Smooth muscle cell (in vitro differentiated cells): ENCODE data around the gene SLC4A4. TPM values are rescaled to one million over a fixed set of nuclear protein-coding genes. Genes with fewer than 3 reads are reported as not detected.

Experiments used
- DNase-seq: peaks from one replicate; lab custom pipeline; 2025; ENCODE audit not compliant: unreplicated experiment; lab: John Stamatoyannopoulos, UW
- H2AFZ ChIP-seq: fragments of 200-600 bp; sonication (generic); 2 replicates; pipeline ENCODE4 v1.6.0; 2016; ENCODE audit warnings: antibody characterized with exemption, low read depth, mild to moderate bottlenecking
- H3F3A ChIP-seq: fragments of 200-600 bp; sonication (generic); 2 replicates; pipeline ENCODE4 v1.6.0; 2017; ENCODE audit warnings: antibody characterized with exemption, low read depth
- H3K27ac ChIP-seq: fragments of 200-600 bp; sonication (generic); 2 replicates; pipeline ENCODE4 v1.5.1; 2016; ENCODE audit warnings: low read depth, mild to moderate bottlenecking
- H3K27me3 ChIP-seq: fragments of 200-600 bp; sonication (generic); 2 replicates; pipeline ENCODE4 v1.6.1; 2016; ENCODE audit warnings: low read depth, mild to moderate bottlenecking
- H3K36me3 ChIP-seq: fragments of 200-600 bp; sonication (generic); 2 replicates; pipeline ENCODE4 v1.5.1; 2016; ENCODE audit warnings: low read depth
- H3K4me1 ChIP-seq: fragments of 200-600 bp; sonication (generic); 2 replicates; pipeline ENCODE4 v1.5.1; 2016; ENCODE audit warnings: low read depth
- H3K4me2 ChIP-seq: fragments of 200-600 bp; sonication (generic); 2 replicates; pipeline ENCODE4 v1.6.0; 2016; ENCODE audit warnings: mild to moderate bottlenecking
- H3K4me3 ChIP-seq: fragments of 200-600 bp; sonication (generic); 2 replicates; pipeline ENCODE4 v1.5.1; 2016; ENCODE audit warnings: mild to moderate bottlenecking
- H3K79me2 ChIP-seq: fragments of 200-600 bp; sonication (generic); 2 replicates; pipeline ENCODE4 v1.6.0; 2016; ENCODE audit warnings: low read depth, mild to moderate bottlenecking
- H3K9ac ChIP-seq: fragments of 200-600 bp; sonication (generic); 2 replicates; pipeline ENCODE4 v1.6.0; 2016; ENCODE audit warnings: low read depth
- H3K9me3 ChIP-seq: fragments of 200-600 bp; sonication (generic); replicated peaks from 2 replicates; pipeline ENCODE4 v1.5.1; 2016; ENCODE audit warnings: low read depth
- H4K20me1 ChIP-seq: fragments of 200-600 bp; sonication (generic); 2 replicates; pipeline ENCODE4 v1.6.0; 2016; ENCODE audit warnings: low read depth
- WGBS: methylation state at CpG from one replicate; pipeline ENCODE4 v1.1.7; 2016; ENCODE audit warnings: low lambda C conversion rate; 5-methylcytosine and 5-hydroxymethylcytosine counted together
- polyA plus RNA-seq: library from polyadenylated mRNA; unstranded; fragments of >200 nt; fragmentation: Nextera tagmentation; extraction: Ambion mirVana; gene quantifications from 2 replicates; pipeline ENCODE4 v1.2.1, GENCODE V29; 2016
- total RNA-seq: library from RNA; depleted of rRNA; stranded (reverse); fragments of >200 nt; gene quantifications from 2 replicates; pipeline ENCODE4 v1.2.3, GENCODE V29; 2014
- TF ChIP-seq, protein P1 (sequence below): fragments of 200-600 bp; sonication (generic); IDR thresholded peaks from 2 replicates; pipeline ENCODE4 v1.5.1; 2017; ENCODE audit warnings: borderline replicate concordance, mild to moderate bottlenecking, antibody characterized with exemption; ENCODE audit not compliant: insufficient read depth, poor library complexity, severe bottlenecking

The SLC4A4 gene
- total and polyA plus RNA-seq, 2 experiments from 2014 or later, result 1.2 to 4.1 TPM

DNA sequence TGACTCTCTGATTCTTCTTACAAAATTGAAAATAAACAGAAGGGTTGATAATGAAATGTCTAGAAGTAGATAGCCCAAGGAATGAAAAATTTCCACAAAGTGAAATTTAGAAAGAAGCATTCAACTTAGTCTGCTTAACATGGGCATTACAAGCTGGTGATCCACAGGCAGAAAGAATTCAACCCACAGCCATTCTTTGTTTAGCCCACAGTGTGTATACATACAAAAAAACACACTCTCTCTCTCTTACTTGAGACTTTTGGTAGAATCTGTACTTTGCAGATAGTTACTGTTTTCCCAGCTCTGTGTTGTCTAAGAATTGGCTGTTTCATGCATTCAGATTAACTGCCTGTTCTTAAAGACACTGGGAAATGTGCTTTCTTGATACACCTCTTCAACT lies 159.8 kb downstream of the SLC4A4 start:
- Histone ChIP-seq H3K79me2 (no peaks in the 10 kb centered on the region), H2AFZ (peak overlapping the region; percentile 24), H3K4me1 (no peaks in the 10 kb centered on the region), H3K4me3 (no peak overlapping the region), H3K4me2 (peak overlapping the region; percentile 14), H3K36me3 (no peaks in the 10 kb centered on the region), H3K27ac (peak overlapping the region; percentile 10), H3K9ac (no peak overlapping the region), H3K9me3 (no peaks in the 10 kb centered on the region), H3F3A (no peaks in the 10 kb centered on the region), H3K27me3 (no peaks in the 10 kb centered on the region), H4K20me1 (no peaks in the 10 kb centered on the region)
- TF ChIP-seq, protein P1, sequence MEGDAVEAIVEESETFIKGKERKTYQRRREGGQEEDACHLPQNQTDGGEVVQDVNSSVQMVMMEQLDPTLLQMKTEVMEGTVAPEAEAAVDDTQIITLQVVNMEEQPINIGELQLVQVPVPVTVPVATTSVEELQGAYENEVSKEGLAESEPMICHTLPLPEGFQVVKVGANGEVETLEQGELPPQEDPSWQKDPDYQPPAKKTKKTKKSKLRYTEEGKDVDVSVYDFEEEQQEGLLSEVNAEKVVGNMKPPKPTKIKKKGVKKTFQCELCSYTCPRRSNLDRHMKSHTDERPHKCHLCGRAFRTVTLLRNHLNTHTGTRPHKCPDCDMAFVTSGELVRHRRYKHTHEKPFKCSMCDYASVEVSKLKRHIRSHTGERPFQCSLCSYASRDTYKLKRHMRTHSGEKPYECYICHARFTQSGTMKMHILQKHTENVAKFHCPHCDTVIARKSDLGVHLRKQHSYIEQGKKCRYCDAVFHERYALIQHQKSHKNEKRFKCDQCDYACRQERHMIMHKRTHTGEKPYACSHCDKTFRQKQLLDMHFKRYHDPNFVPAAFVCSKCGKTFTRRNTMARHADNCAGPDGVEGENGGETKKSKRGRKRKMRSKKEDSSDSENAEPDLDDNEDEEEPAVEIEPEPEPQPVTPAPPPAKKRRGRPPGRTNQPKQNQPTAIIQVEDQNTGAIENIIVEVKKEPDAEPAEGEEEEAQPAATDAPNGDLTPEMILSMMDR, result no peak
- no peak for DNase-seq

GRCh38 chr4:71501992-71502391 lies 163.2 kb downstream of the SLC4A4 start:
- no peak for DNase-seq
- Histone ChIP-seq H4K20me1 (no peaks in the 10 kb centered on the region), H3K27ac (no peak overlapping the region), H3K79me2 (no peaks in the 10 kb centered on the region), H3K27me3 (no peaks in the 10 kb centered on the region), H3K4me3 (no peak overlapping the region), H3F3A (no peaks in the 10 kb centered on the region), H3K36me3 (no peaks in the 10 kb centered on the region), H3K9ac (no peak overlapping the region), H3K4me2 (no peak overlapping the region), H2AFZ (no peak overlapping the region), H3K4me1 (no peaks in the 10 kb centered on the region), H3K9me3 (no peaks in the 10 kb centered on the region)
- 97% methylated on average over 7 of the region's 7 CpGs for WGBS
- TF ChIP-seq, protein P1, result no peak

- TF ChIP-seq, protein P1, result no peak
- no peak overlapping the region for H3K27ac ChIP-seq
- H3F3A ChIP-seq, result no peaks in the 10 kb centered on the region
- H3K4me2 ChIP-seq, result no peak overlapping the region
- H3K27me3 ChIP-seq, result no peaks in the 10 kb centered on the region
- H3K79me2 ChIP-seq, result no peaks in the 10 kb centered on the region
- H4K20me1 ChIP-seq, result no peaks in the 10 kb centered on the region
- DNase-seq, result no peak
- no peaks in the 10 kb centered on the region for H3K36me3 ChIP-seq
- H3K9me3 ChIP-seq, result no peaks in the 10 kb centered on the region
- no peak overlapping the region for H2AFZ ChIP-seq
- no peaks in the 10 kb centered on the region for H3K4me1 ChIP-seq
- H3K4me3 ChIP-seq, result no peak overlapping the region
- WGBS, result 96% methylated on average over 2 of the region's 2 CpGs
- H3K9ac ChIP-seq, result no peak overlapping the region
Observed at GRCh38 chr4:71518283-71518989, 179.6 kb downstream of the SLC4A4 start.

- 81% methylated on average over 1 of the region's 1 CpG for WGBS
- no peak overlapping the region for H2AFZ ChIP-seq
- TF ChIP-seq, protein P1, result no peak
Observed at GRCh38 chr4:71520308-71520707, 181.5 kb downstream of the SLC4A4 start.

More at GRCh38 chr4:71520308-71520707, 181.5 kb downstream of the SLC4A4 start:
- no peak for DNase-seq
- Histone ChIP-seq H3K27ac (no peak overlapping the region), H3F3A (no peaks in the 10 kb centered on the region), H3K4me3 (no peak overlapping the region), H3K9me3 (no peaks in the 10 kb centered on the region), H4K20me1 (no peaks in the 10 kb centered on the region), H3K27me3 (no peaks in the 10 kb centered on the region), H3K36me3 (no peaks in the 10 kb centered on the region), H3K79me2 (no peaks in the 10 kb centered on the region), H3K9ac (no peak overlapping the region), H3K4me2 (no peak overlapping the region), H3K4me1 (no peaks in the 10 kb centered on the region)
